NB4 (cell line): ENCODE results near the gene HECA.

Source experiments
- DNase-seq: peaks from one replicate; pipeline ENCODE4 v3.0.0; 2010; ENCODE audit warnings: low read depth
- H3K4me3 ChIP-seq: one replicate; pipeline ENCODE4 v1.5.1; 2011; ENCODE audit warnings: mild to moderate bottlenecking, low read depth, low read length, moderate library complexity
- MYC ChIP-seq: IDR thresholded peaks from 2 replicates; pipeline ENCODE4 v1.6.1; 2011; ENCODE audit warnings: low read depth, low read length
- POLR2A ChIP-seq: IDR thresholded peaks from 2 replicates; pipeline ENCODE4 v1.6.1; 2011; ENCODE audit warnings: mild to moderate bottlenecking; ENCODE audit not compliant: insufficient read length; ENCODE audit errors: extremely low read depth
- TF ChIP-seq, protein P1 (sequence below): IDR thresholded peaks from one replicate; pipeline ENCODE4 v1.5.1; 2012; ENCODE audit warnings: low read depth, low read length
- TF ChIP-seq, protein P2 (sequence below): IDR thresholded peaks from 2 replicates; pipeline ENCODE4 v1.6.1; 2011; ENCODE audit warnings: low read depth, low read length

HECA gene

DNA sequence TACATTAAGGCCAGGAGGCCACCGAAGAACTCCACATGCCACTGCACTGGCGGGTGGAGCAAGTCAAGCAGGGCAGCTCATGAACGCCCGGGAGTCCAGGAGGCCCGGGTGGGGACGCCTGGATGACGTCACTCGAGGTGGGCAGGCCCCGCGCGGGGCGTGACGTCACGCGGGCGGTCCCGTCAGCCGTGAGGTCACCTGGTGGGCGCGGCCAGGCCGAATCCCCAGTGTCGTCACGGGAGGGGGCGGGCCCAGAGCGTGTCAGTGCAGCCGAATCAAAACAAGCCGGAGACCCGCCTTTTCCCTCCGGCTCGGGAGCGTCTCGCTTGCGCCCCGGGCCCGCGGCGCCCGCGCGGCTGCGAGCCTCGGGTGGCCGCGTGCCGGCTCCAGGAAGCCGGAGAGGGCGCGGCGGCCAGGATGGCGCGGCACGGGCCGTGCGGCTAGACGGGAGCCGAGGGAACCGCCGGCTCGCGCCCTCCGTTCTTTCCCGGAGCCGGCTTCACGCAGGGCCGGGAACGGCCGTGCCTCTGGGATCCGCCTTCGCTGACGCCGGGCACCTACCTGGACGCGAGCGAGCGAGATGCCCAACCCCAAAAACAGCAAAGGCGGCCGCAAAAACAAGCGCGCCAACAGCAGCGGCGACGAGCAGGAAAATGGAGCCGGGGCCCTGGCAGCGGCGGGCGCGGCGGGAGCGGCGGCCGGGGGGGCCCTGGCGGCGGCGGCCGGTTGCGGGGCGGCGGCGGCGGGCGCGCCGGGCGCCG is at the start of gene HECA:
TSS of gene HECA (plus strand) at position 264 of the 761 bp plus-strand sequence. CDS start at position 581, 317 bp downstream.
- TF ChIP-seq, protein P1, sequence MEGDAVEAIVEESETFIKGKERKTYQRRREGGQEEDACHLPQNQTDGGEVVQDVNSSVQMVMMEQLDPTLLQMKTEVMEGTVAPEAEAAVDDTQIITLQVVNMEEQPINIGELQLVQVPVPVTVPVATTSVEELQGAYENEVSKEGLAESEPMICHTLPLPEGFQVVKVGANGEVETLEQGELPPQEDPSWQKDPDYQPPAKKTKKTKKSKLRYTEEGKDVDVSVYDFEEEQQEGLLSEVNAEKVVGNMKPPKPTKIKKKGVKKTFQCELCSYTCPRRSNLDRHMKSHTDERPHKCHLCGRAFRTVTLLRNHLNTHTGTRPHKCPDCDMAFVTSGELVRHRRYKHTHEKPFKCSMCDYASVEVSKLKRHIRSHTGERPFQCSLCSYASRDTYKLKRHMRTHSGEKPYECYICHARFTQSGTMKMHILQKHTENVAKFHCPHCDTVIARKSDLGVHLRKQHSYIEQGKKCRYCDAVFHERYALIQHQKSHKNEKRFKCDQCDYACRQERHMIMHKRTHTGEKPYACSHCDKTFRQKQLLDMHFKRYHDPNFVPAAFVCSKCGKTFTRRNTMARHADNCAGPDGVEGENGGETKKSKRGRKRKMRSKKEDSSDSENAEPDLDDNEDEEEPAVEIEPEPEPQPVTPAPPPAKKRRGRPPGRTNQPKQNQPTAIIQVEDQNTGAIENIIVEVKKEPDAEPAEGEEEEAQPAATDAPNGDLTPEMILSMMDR: no peak
- TF ChIP-seq POLR2A: peak; percentile 74
- no peak for TF ChIP-seq MYC
- TF ChIP-seq, protein P2, sequence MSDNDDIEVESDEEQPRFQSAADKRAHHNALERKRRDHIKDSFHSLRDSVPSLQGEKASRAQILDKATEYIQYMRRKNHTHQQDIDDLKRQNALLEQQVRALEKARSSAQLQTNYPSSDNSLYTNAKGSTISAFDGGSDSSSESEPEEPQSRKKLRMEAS: peak; percentile 52; the same call in 1 of the 2 replicates
- H3K4me3 ChIP-seq: peak within 1 kb of the TSS; percentile 74
- DNase-seq: peak; percentile 96

- TF ChIP-seq, protein P2: no peak
- TF ChIP-seq MYC (no peak), POLR2A (no peak)
- TF ChIP-seq, protein P1: no peak
- no peak for DNase-seq
- no peak overlapping the region for H3K4me3 ChIP-seq
Observed at GRCh38 chr6:139091826-139092225, 43.1 kb upstream of the HECA start.

GRCh38 chr6:139099984-139100383 is 34.9 kb upstream of the HECA start:
- TF ChIP-seq POLR2A: no peak
- TF ChIP-seq, protein P1: no peak
- no peak for TF ChIP-seq MYC
- TF ChIP-seq, protein P2: no peak
- no peak overlapping the region for H3K4me3 ChIP-seq
- DNase-seq: no peak

- DNase-seq: no peak
- TF ChIP-seq, protein P1: no peak
- TF ChIP-seq POLR2A (no peak), MYC (no peak)
- TF ChIP-seq, protein P2: no peak
- H3K4me3 ChIP-seq: no peak overlapping the region
Observed at GRCh38 chr6:139107051-139107450, 27.8 kb upstream of the HECA start.

- no peak for DNase-seq
- no peak overlapping the region for H3K4me3 ChIP-seq
- TF ChIP-seq, protein P2: no peak
- TF ChIP-seq POLR2A: no peak
- no peak for TF ChIP-seq MYC
- TF ChIP-seq, protein P1: no peak
Observed at GRCh38 chr6:139108378-139108777, 26.5 kb upstream of the HECA start.
